ENCODE measurements around the gene SSBP4. TPM values are rescaled to one million over a fixed set of nuclear protein-coding genes. Genes with fewer than 3 reads are reported as not detected.
A peak's percentile ranks its signal among the peaks of the same experiment; 100 is the strongest.

The SSBP4 gene
- total and polyA plus RNA-seq, 3 experiments from 2014 or later, result 108 to 131 (median 111) TPM

- no peaks in the 10 kb centered on the region for H3K36me3 ChIP-seq (ENCODE audit: insufficient read depth, low read length)
- H3K9me3 ChIP-seq (ENCODE audit: low read length), result no peaks in the 10 kb centered on the region
- Mint-ChIP-seq H3K4me3 (no peak overlapping the region), H3K36me3 (no peaks in the 10 kb centered on the region), H3K9me3 (no peaks in the 10 kb centered on the region), H3K27ac (peak overlapping the region in 1 of 8 donors; percentile 43), H3K4me1 (peaks cover 5 to 13% (median 11%) of the 10 kb centered on the region in 3 donors), H3K27me3 (peaks cover 19 to 39% of the 10 kb centered on the region in 2 donors)
- no peak overlapping the region for H3K4me3 ChIP-seq (ENCODE audit: low read length)
- H3K27ac ChIP-seq (ENCODE audit: low read depth, low read length), result no peak overlapping the region
- ChIA-PET POLR2A (no interaction called here), CTCF (no interaction called here)
- H3K27me3 ChIP-seq (ENCODE audit: insufficient read depth, low read length, poor library complexity, severe bottlenecking), result peaks cover 19% of the 10 kb centered on the region
- no peaks in the 10 kb centered on the region for H3K4me1 ChIP-seq (ENCODE audit: insufficient read depth, low read length)
- DNase-seq, result no peak
Measured at GRCh38 chr19:18384775-18385174, 34.4 kb upstream of the SSBP4 start.

GRCh38 chr19:18385359-18385674 lies 33.9 kb upstream of the SSBP4 start:
- no peak for DNase-seq
- no peaks in the 10 kb centered on the region for H3K9me3 Mint-ChIP-seq

GRCh38 chr19:18385675-18386542 lies 33.3 kb upstream of the SSBP4 start, which contains the start of gene GDF15:
Gene GDF15, plus strand, starts transcription at chr19:18386158. Its CDS starts 32 bp downstream, at chr19:18386190.
- Histone ChIP-seq H3K27ac (ENCODE audit: low read depth, low read length) (peak within 1 kb of the TSS; percentile 81), H3K4me3 (ENCODE audit: low read length) (peak within 1 kb of the TSS; percentile 37), H3K27me3 (ENCODE audit: insufficient read depth, low read length, poor library complexity, severe bottlenecking) (peaks cover 19% of the 10 kb centered on the region), H3K9me3 (ENCODE audit: low read length) (no peaks in the 10 kb centered on the region), H3K36me3 (ENCODE audit: insufficient read depth, low read length) (no peaks in the 10 kb centered on the region), H3K4me1 (ENCODE audit: insufficient read depth, low read length) (no peaks in the 10 kb centered on the region)
- Mint-ChIP-seq H3K27me3 (peaks cover 19 to 39% of the 10 kb centered on the region in 2 donors), H3K36me3 (peaks cover 0 to 3% (median 0%) of the 10 kb centered on the region in 3 donors), H3K9me3 (no peaks in the 10 kb centered on the region), H3K4me3 (peak within 1 kb of the TSS in 1 of 7 donors; percentile 36), H3K4me1 (peaks cover 5 to 13% (median 11%) of the 10 kb centered on the region in 3 donors), H3K27ac (no peak within 1 kb of the TSS)
- POLR2A ChIA-PET, result no interaction called here
- DNase-seq, result peak in 1 of 5 donors; percentile 11
- CTCF ChIA-PET, result interaction anchor here (0.8 kb wide), 1 partner anchor 24 kb away, joined by 3 read pairs; no protein-coding TSS in a partner anchor

More at GRCh38 chr19:18385359-18385674, 33.9 kb upstream of the SSBP4 start:
- Mint-ChIP-seq H3K4me1 (peaks cover 5 to 13% (median 11%) of the 10 kb centered on the region in 3 donors), H3K27ac (no peak overlapping the region), H3K4me3 (no peak overlapping the region), H3K36me3 (peaks cover 0 to 3% (median 0%) of the 10 kb centered on the region in 3 donors), H3K27me3 (peaks cover 19 to 36% of the 10 kb centered on the region in 2 donors)
- Histone ChIP-seq H3K27ac (ENCODE audit: low read depth, low read length) (peak overlapping the region; percentile 41), H3K4me3 (ENCODE audit: low read length) (no peak overlapping the region), H3K36me3 (ENCODE audit: insufficient read depth, low read length) (no peaks in the 10 kb centered on the region), H3K27me3 (ENCODE audit: insufficient read depth, low read length, poor library complexity, severe bottlenecking) (peaks cover 19% of the 10 kb centered on the region), H3K4me1 (ENCODE audit: insufficient read depth, low read length) (no peaks in the 10 kb centered on the region), H3K9me3 (ENCODE audit: low read length) (no peaks in the 10 kb centered on the region)
- ChIA-PET POLR2A (no interaction called here), CTCF (interaction anchor here (0.8 kb wide), 1 partner anchor 25 kb away, joined by 3 read pairs; no protein-coding TSS in a partner anchor)

GRCh38 chr19:18386543-18387271 lies 32.5 kb upstream of the SSBP4 start:
- Histone ChIP-seq H3K9me3 (ENCODE audit: low read length) (no peaks in the 10 kb centered on the region), H3K4me3 (ENCODE audit: low read length) (peak overlapping the region; percentile 37), H3K27ac (ENCODE audit: low read depth, low read length) (peak overlapping the region; percentile 81), H3K36me3 (ENCODE audit: insufficient read depth, low read length) (no peaks in the 10 kb centered on the region), H3K4me1 (ENCODE audit: insufficient read depth, low read length) (no peaks in the 10 kb centered on the region), H3K27me3 (ENCODE audit: insufficient read depth, low read length, poor library complexity, severe bottlenecking) (peaks cover 19% of the 10 kb centered on the region)
- peak overlapping the region in 1 of 7 donors; percentile 38 for H3K4me3 Mint-ChIP-seq
- H3K9me3 Mint-ChIP-seq, result no peaks in the 10 kb centered on the region
- H3K27ac Mint-ChIP-seq, result no peak overlapping the region
- no peak for DNase-seq
- ChIA-PET CTCF (interaction anchor here (2.1 to 4.7 kb wide), 3 partner anchors 64 to 202 kb away, joined by 7 to 34 read pairs (median 10); partner anchors contain the start of genes JUND and REX1BD), POLR2A (no interaction called here)
- H3K27me3 Mint-ChIP-seq, result peaks cover 19 to 41% of the 10 kb centered on the region in 2 donors
- H3K36me3 Mint-ChIP-seq, result peaks cover 0 to 3% (median 0%) of the 10 kb centered on the region in 3 donors
- H3K4me1 Mint-ChIP-seq, result peaks cover 5 to 13% (median 11%) of the 10 kb centered on the region in 3 donors

GRCh38 chr19:18388100-18388959 lies 30.9 kb upstream of the SSBP4 start:
- peaks cover 5 to 13% (median 11%) of the 10 kb centered on the region in 3 donors for H3K4me1 Mint-ChIP-seq

GRCh38 chr19:18388960-18389725 lies 30.1 kb upstream of the SSBP4 start:
- Histone ChIP-seq H3K27me3 (ENCODE audit: insufficient read depth, low read length, poor library complexity, severe bottlenecking) (peaks cover 22% of the 10 kb centered on the region), H3K36me3 (ENCODE audit: insufficient read depth, low read length) (no peaks in the 10 kb centered on the region), H3K27ac (ENCODE audit: low read depth, low read length) (no peak overlapping the region), H3K9me3 (ENCODE audit: low read length) (no peaks in the 10 kb centered on the region), H3K4me3 (ENCODE audit: low read length) (no peak overlapping the region), H3K4me1 (ENCODE audit: insufficient read depth, low read length) (no peaks in the 10 kb centered on the region)
- H3K36me3 Mint-ChIP-seq, result peaks cover 0 to 3% (median 0%) of the 10 kb centered on the region in 3 donors
- H3K27ac Mint-ChIP-seq, result no peak overlapping the region
- H3K27me3 Mint-ChIP-seq, result peaks cover 17 to 38% of the 10 kb centered on the region in 2 donors
- peak overlapping the region in 6 of 7 donors; percentile 36 to 80 (median 72) for H3K4me3 Mint-ChIP-seq
- no peak for DNase-seq
- POLR2A ChIA-PET, result interaction anchor here (0.9 to 1.2 kb wide), 2 partner anchors 28 to 110 kb away, joined by 3 to 4 read pairs; no protein-coding TSS in a partner anchor
- H3K9me3 Mint-ChIP-seq, result no peaks in the 10 kb centered on the region
- CTCF ChIA-PET, result interaction anchor here (1.0 to 4.7 kb wide), 25 partner anchors 9 to 200 kb away, joined by 3 to 100 read pairs (median 7); partner anchors contain the start of genes JUND, LSM4, REX1BD and SSBP4
- peaks cover 5 to 13% (median 11%) of the 10 kb centered on the region in 3 donors for H3K4me1 Mint-ChIP-seq

More at GRCh38 chr19:18388100-18388959, 30.9 kb upstream of the SSBP4 start:
- Mint-ChIP-seq H3K27me3 (peaks cover 16 to 34% of the 10 kb centered on the region in 2 donors), H3K27ac (peak overlapping the region in 1 of 8 donors; percentile 9), H3K36me3 (peaks cover 0 to 3% (median 0%) of the 10 kb centered on the region in 3 donors), H3K9me3 (no peaks in the 10 kb centered on the region), H3K4me3 (peak overlapping the region in 6 of 7 donors; percentile 71 to 83 (median 78))
- H3K27ac ChIP-seq (ENCODE audit: low read depth, low read length), result peak overlapping the region; percentile 61
- no peaks in the 10 kb centered on the region for H3K36me3 ChIP-seq (ENCODE audit: insufficient read depth, low read length)
- POLR2A ChIA-PET, result interaction anchor here (0.9 to 1.2 kb wide), 2 partner anchors 29 to 109 kb away, joined by 3 to 4 read pairs; no protein-coding TSS in a partner anchor
- H3K4me3 ChIP-seq (ENCODE audit: low read length), result peak overlapping the region; percentile 45
- H3K9me3 ChIP-seq (ENCODE audit: low read length), result no peaks in the 10 kb centered on the region
- H3K27me3 ChIP-seq (ENCODE audit: insufficient read depth, low read length, poor library complexity, severe bottlenecking), result peaks cover 22% of the 10 kb centered on the region
- DNase-seq, result peak; percentile 62 to 83 (median 70)
- no peaks in the 10 kb centered on the region for H3K4me1 ChIP-seq (ENCODE audit: insufficient read depth, low read length)
- CTCF ChIA-PET, result interaction anchor here (0.6 to 4.7 kb wide), 41 partner anchors 8 to 1500 kb away, joined by 3 to 100 read pairs (median 4); partner anchors contain the start of genes JUND, LSM4, REX1BD and SSBP4

All from CD8-positive, alpha-beta memory T cell (primary cell).